IMR-90 (cell line): ENCODE measurements around the gene LEMD1. TPM values are rescaled to one million over a fixed set of nuclear protein-coding genes. Genes with fewer than 3 reads are reported as not detected.

Experiments
- ATAC-seq: fragments of 200-7000 bp; cut with Tn5 transposase; 2 replicates; pipeline ENCODE4 v1.9.1; 2020; ENCODE audit warnings: low read depth, mild to moderate bottlenecking, moderate library complexity
- BruUV-seq: library from RNA; stranded (reverse); fragments of 400-500 nt; replicated peaks from 2 replicates; lab custom pipeline; 2021; lab: Mats Ljungman, UMichigan
- CTCF ChIA-PET: fragments of 300-600 bp; formaldehyde crosslinking; extraction: SDS; loops from one replicate; lab custom pipeline; 2021; ENCODE audit warnings: antibody characterized with exemption; lab: Yijun Ruan, JAX
- POLR2A ChIA-PET: fragments of 300-600 bp; sonication (Branson Sonifier 250); formaldehyde crosslinking; loops from one replicate; lab custom pipeline; 2022; ENCODE audit warnings: antibody characterized with exemption; ENCODE audit not compliant: unreplicated experiment; lab: Charles Lee
- DNase-seq: peaks from one replicate; pipeline ENCODE4 v3.0.0; 2013
- H2AFZ ChIP-seq: replicated peaks from 2 replicates; pipeline ENCODE3; 2013; ENCODE audit warnings: low read length, mild to moderate bottlenecking; ENCODE audit not compliant: poor library complexity
- H2AK5ac ChIP-seq: 2 replicates; pipeline ENCODE4 v1.6.1; 2013; ENCODE audit warnings: low read depth, low read length, inconsistent platforms
- H2AK9ac ChIP-seq: replicated peaks from 2 replicates; pipeline ENCODE3; 2013; ENCODE audit warnings: mild to moderate bottlenecking, low read depth, low read length, moderate library complexity; ENCODE audit not compliant: poor library complexity
- H2BK120ac ChIP-seq: 2 replicates; pipeline ENCODE4 v1.6.1; 2013; ENCODE audit warnings: low read depth, low read length, inconsistent platforms
- H2BK15ac ChIP-seq: 3 replicates; pipeline ENCODE4 v1.6.1; 2013; ENCODE audit warnings: low read depth, low read length, inconsistent platforms
- H2BK20ac ChIP-seq: 2 replicates; pipeline ENCODE4 v1.6.1; 2013; ENCODE audit warnings: low read depth, mild to moderate bottlenecking, inconsistent platforms, low read length, moderate library complexity
- H2BK5ac ChIP-seq: 2 replicates; pipeline ENCODE4 v1.6.1; 2013; ENCODE audit warnings: mild to moderate bottlenecking, low read depth, low read length, inconsistent platforms; ENCODE audit not compliant: poor library complexity, severe bottlenecking
- H3K14ac ChIP-seq: replicated peaks from 2 replicates; pipeline ENCODE4 v1.6.1; 2013; ENCODE audit warnings: low read depth, low read length, inconsistent platforms
- H3K18ac ChIP-seq: 2 replicates; pipeline ENCODE4 v1.6.1; 2013; ENCODE audit warnings: low read depth, low read length, control low read depth
- H3K23ac ChIP-seq: 2 replicates; pipeline ENCODE4 v1.6.1; 2013; ENCODE audit warnings: low read depth, low read length, inconsistent platforms
- H3K27ac ChIP-seq: 2 replicates; pipeline ENCODE4 v1.5.1; 2013; ENCODE audit warnings: mild to moderate bottlenecking, control low read depth, low read length; ENCODE audit not compliant: insufficient read depth
- H3K27me3 ChIP-seq: 2 replicates; pipeline ENCODE4 v1.6.1; 2013; ENCODE audit warnings: low read length; ENCODE audit not compliant: control insufficient read depth, insufficient read depth
- H3K36me3 ChIP-seq: 2 replicates; pipeline ENCODE4 v1.6.1; 2013; ENCODE audit warnings: low read length, mixed read lengths; ENCODE audit not compliant: control insufficient read depth, insufficient read depth
- H3K4ac ChIP-seq: 2 replicates; pipeline ENCODE4 v1.6.1; 2013; ENCODE audit warnings: low read depth, low read length, inconsistent platforms
- H3K4me1 ChIP-seq: 2 replicates; pipeline ENCODE4 v1.6.1; 2013; ENCODE audit warnings: low read length, mixed read lengths; ENCODE audit not compliant: control insufficient read depth, insufficient read depth
- H3K4me2 ChIP-seq: 2 replicates; pipeline ENCODE4 v1.6.1; 2013; ENCODE audit warnings: low read depth, mild to moderate bottlenecking, control low read depth, low read length, moderate library complexity
- H3K4me3 ChIP-seq: 2 replicates; pipeline ENCODE4 v1.5.1; 2013; ENCODE audit warnings: low read depth, mild to moderate bottlenecking, control low read depth, low read length, moderate library complexity; ENCODE audit not compliant: insufficient read depth
- H3K56ac ChIP-seq: 2 replicates; pipeline ENCODE4 v1.6.1; 2013; ENCODE audit warnings: low read length, inconsistent platforms; ENCODE audit not compliant: insufficient read depth; ENCODE audit errors: extremely low read depth
- H3K79me1 ChIP-seq, 2 experiments: 2 replicates each; pipeline ENCODE4 v1.6.1; 2013; ENCODE audit warnings: low read length in 2 of 2, inconsistent platforms in 1 of 2, low read depth in 1 of 2
- H3K9ac ChIP-seq: 2 replicates; pipeline ENCODE4 v1.6.1; 2013; ENCODE audit warnings: low read depth, low read length, control low read depth
- H3K9me1 ChIP-seq: 2 replicates; pipeline ENCODE4 v1.6.1; 2013; ENCODE audit warnings: low read length, inconsistent platforms; ENCODE audit not compliant: insufficient read depth
- H3K9me3 ChIP-seq: 2 replicates; pipeline ENCODE4 v1.6.1; 2013; ENCODE audit warnings: low read length; ENCODE audit not compliant: control insufficient read depth, insufficient read depth
- H4K20me1 ChIP-seq: 2 replicates; pipeline ENCODE4 v1.6.1; 2013; ENCODE audit warnings: low read length, inconsistent platforms; ENCODE audit not compliant: insufficient read depth
- H4K5ac ChIP-seq: 2 replicates; pipeline ENCODE4 v1.6.1; 2013; ENCODE audit warnings: mild to moderate bottlenecking, low read depth, low read length, control low read depth
- H4K8ac ChIP-seq, 2 experiments: 2 replicates each; pipeline ENCODE4 v1.6.1; 2013; ENCODE audit warnings: low read depth in 2 of 2, low read length in 2 of 2, control low read depth in 1 of 2, inconsistent platforms in 1 of 2
- H4K91ac ChIP-seq: 2 replicates; pipeline ENCODE4 v1.6.1; 2013; ENCODE audit warnings: low read depth, low read length, inconsistent platforms; ENCODE audit not compliant: insufficient read depth
- BHLHE40 ChIP-seq: fragments of 150-350 bp; IDR thresholded peaks from 2 replicates; pipeline ENCODE4 v1.6.1; 2016; ENCODE audit warnings: mild to moderate bottlenecking, low read depth, low read length
- CEBPB ChIP-seq: IDR thresholded peaks from 2 replicates; pipeline ENCODE4 v1.6.1; 2012; ENCODE audit warnings: low read depth, low read length, improper control_type of control experiment
- CHD1 ChIP-seq: IDR thresholded peaks from 2 replicates; pipeline ENCODE4 v1.6.1; 2012; ENCODE audit warnings: low read depth, low read length, improper control_type of control experiment
- CTCF ChIP-seq: conservative IDR thresholded peaks from 2 replicates; pipeline ENCODE4 v1.5.1; 2012; ENCODE audit warnings: mild to moderate bottlenecking, low read depth, low read length, improper control_type of control experiment
- ELK1 ChIP-seq: fragments of 150-350 bp; IDR thresholded peaks from 2 replicates; pipeline ENCODE4 v1.6.1; 2016; ENCODE audit warnings: low read depth, mild to moderate bottlenecking, low read length, moderate library complexity, borderline replicate concordance
- FOS ChIP-seq: fragments of 150-350 bp; IDR thresholded peaks from 2 replicates; pipeline ENCODE4 v1.6.1; 2016; ENCODE audit warnings: low read depth, low read length
- MAFK ChIP-seq: IDR thresholded peaks from 2 replicates; pipeline ENCODE4 v1.6.1; 2012; ENCODE audit warnings: low read depth, low read length, improper control_type of control experiment
- MAZ ChIP-seq: IDR thresholded peaks from 2 replicates; pipeline ENCODE4 v1.6.1; 2012; ENCODE audit warnings: low read depth, mild to moderate bottlenecking, low read length, improper control_type of control experiment, moderate library complexity, borderline replicate concordance
- MXI1 ChIP-seq: IDR thresholded peaks from 2 replicates; pipeline ENCODE4 v1.6.1; 2012; ENCODE audit warnings: low read depth, mild to moderate bottlenecking, low read length, moderate library complexity, borderline replicate concordance
- NFE2L2 ChIP-seq: fragments of 150-350 bp; IDR thresholded peaks from 2 replicates; pipeline ENCODE4 v1.6.1; 2016; ENCODE audit warnings: low read depth, mild to moderate bottlenecking, low read length
- POLR2A ChIP-seq: IDR thresholded peaks from 2 replicates; pipeline ENCODE4 v1.6.1; 2012; ENCODE audit warnings: mild to moderate bottlenecking, low read depth, low read length
- RAD21 ChIP-seq: IDR thresholded peaks from 2 replicates; pipeline ENCODE4 v1.6.1; 2012; ENCODE audit warnings: low read length, improper control_type of control experiment
- RCOR1 ChIP-seq: IDR thresholded peaks from 2 replicates; pipeline ENCODE4 v1.6.1; 2012; ENCODE audit warnings: mild to moderate bottlenecking, low read length, improper control_type of control experiment; ENCODE audit not compliant: insufficient replicate concordance
- RFX5 ChIP-seq: IDR thresholded peaks from 2 replicates; pipeline ENCODE4 v1.8.0; 2012; ENCODE audit warnings: low read depth, mild to moderate bottlenecking, low read length, moderate library complexity
- SMC3 ChIP-seq: fragments of 150-350 bp; IDR thresholded peaks from 2 replicates; pipeline ENCODE4 v1.6.1; 2016; ENCODE audit warnings: low read depth, mild to moderate bottlenecking, antibody characterized with exemption, low read length, moderate library complexity
- WGBS, 2 experiments: methylation state at CpG; one replicate each; pipeline versions ENCODE4 v1.1.5 to v1.1.7; 2013; ENCODE audit warnings: missing lambda C conversion rate in 2 of 2; ENCODE audit not compliant: insufficient read length in 1 of 2; ENCODE audit errors: extremely low coverage in 2 of 2; 5-methylcytosine and 5-hydroxymethylcytosine counted together
- dilution Hi-C: fragments of 300-500 bp; cut with HindIII; formaldehyde crosslinking; loops from one replicate; pipeline ENCODE4 v1.14.3; 2018; ENCODE audit warnings: low sequenced_read_pairs; ENCODE audit not compliant: unreplicated experiment
- in situ Hi-C: fragments of 300-500 bp; cut with MboI; formaldehyde crosslinking; loops from 3 replicates; pipeline ENCODE4 v1.14.3; 2019; ENCODE audit warnings: low sequenced_read_pairs, inconsistent platforms, mixed read lengths
- intact Hi-C: fragments of 100-400 bp; cut with micrococcal nuclease; formaldehyde crosslinking; loops from 2 replicates; pipeline ENCODE4 v1.10.0; 2022
- polyA plus RNA-seq, 3 experiments: library from polyadenylated mRNA; depleted of rRNA; stranded (reverse); fragments of >200 nt; gene quantifications; 2 replicates each; pipeline ENCODE4 v1.2.3, GENCODE V29; 2012; ENCODE audit warnings: low replicate concordance in 1 of 3
- total RNA-seq: library from RNA; depleted of rRNA; stranded (reverse); fragments of >200 nt; gene quantifications from 2 replicates; pipeline ENCODE4 v1.2.3, GENCODE V29; 2012
- TF ChIP-seq, protein P1 (sequence below): fragments of 150-350 bp; IDR thresholded peaks from 2 replicates; pipeline ENCODE4 v1.6.1; 2017; ENCODE audit warnings: mild to moderate bottlenecking, antibody characterized with exemption, low read length, low read depth

LEMD1 gene
- total and polyA plus RNA-seq, 2 of the 4 experiments (the other 2 are of a cell fraction) = not detected

GRCh38 chr1:205434738-205435137 is 12.9 kb upstream of the LEMD1 start:
- Histone ChIP-seq H2AFZ (no peak overlapping the region), H3K14ac (no peak overlapping the region), H3K4me2 (no peak overlapping the region), H3K23ac (no peak overlapping the region), H4K91ac (no peak overlapping the region), H4K20me1 (no peaks in the 10 kb centered on the region), H3K4me3 (no peak overlapping the region), H3K9me3 (no peaks in the 10 kb centered on the region), H3K56ac (no peak overlapping the region), H2BK5ac (no peak overlapping the region), H2BK20ac (no peak overlapping the region), H3K9ac (no peak overlapping the region), H3K9me1 (no peaks in the 10 kb centered on the region), H2BK15ac (no peak overlapping the region), H3K18ac (no peak overlapping the region), H2AK5ac (no peak overlapping the region), H2AK9ac (no peak overlapping the region), H3K79me1 (no peaks in the 10 kb centered on the region), H4K5ac (no peak overlapping the region), H3K4ac (no peak overlapping the region), H3K27me3 (peaks cover 71% of the 10 kb centered on the region), H2BK120ac (no peak overlapping the region), H3K4me1 (no peaks in the 10 kb centered on the region), H4K8ac (no peak overlapping the region), H3K36me3 (no peaks in the 10 kb centered on the region), H3K27ac (no peak overlapping the region)
- CTCF ChIA-PET = no interaction called here
- intact Hi-C loops (loop anchor here (5.0 kb wide), 1 partner anchor 162 kb away; no protein-coding TSS in a partner anchor), in situ Hi-C loops (no loop called here), dilution Hi-C loops (no loop called here)
- DNase-seq (no peak), ATAC-seq (no peak)
- 30% methylated on average over 3 of the region's 6 CpGs; no CpG with 5 or more reads in 1 of the 2 experiments for WGBS, 2 experiments
- POLR2A ChIA-PET = no interaction called here
- BruUV-seq = no TSS peak
- no peak for TF ChIP-seq CEBPB
- no peak for TF ChIP-seq CHD1
- TF ChIP-seq MXI1 = no peak
- TF ChIP-seq FOS = no peak
- TF ChIP-seq SMC3 = no peak
- no peak for TF ChIP-seq RCOR1
- TF ChIP-seq POLR2A = no peak
- TF ChIP-seq BHLHE40 = no peak
- TF ChIP-seq, protein P1, sequence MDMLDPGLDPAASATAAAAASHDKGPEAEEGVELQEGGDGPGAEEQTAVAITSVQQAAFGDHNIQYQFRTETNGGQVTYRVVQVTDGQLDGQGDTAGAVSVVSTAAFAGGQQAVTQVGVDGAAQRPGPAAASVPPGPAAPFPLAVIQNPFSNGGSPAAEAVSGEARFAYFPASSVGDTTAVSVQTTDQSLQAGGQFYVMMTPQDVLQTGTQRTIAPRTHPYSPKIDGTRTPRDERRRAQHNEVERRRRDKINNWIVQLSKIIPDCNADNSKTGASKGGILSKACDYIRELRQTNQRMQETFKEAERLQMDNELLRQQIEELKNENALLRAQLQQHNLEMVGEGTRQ = no peak
- TF ChIP-seq ELK1 = no peak
- no peak for TF ChIP-seq MAFK
- TF ChIP-seq MAZ = no peak
- no peak for TF ChIP-seq CTCF
- no peak for TF ChIP-seq RAD21
- no peak for TF ChIP-seq RFX5
- no peak for TF ChIP-seq NFE2L2
